Measurements from ENCODE around the gene OLA1.

DNA sequence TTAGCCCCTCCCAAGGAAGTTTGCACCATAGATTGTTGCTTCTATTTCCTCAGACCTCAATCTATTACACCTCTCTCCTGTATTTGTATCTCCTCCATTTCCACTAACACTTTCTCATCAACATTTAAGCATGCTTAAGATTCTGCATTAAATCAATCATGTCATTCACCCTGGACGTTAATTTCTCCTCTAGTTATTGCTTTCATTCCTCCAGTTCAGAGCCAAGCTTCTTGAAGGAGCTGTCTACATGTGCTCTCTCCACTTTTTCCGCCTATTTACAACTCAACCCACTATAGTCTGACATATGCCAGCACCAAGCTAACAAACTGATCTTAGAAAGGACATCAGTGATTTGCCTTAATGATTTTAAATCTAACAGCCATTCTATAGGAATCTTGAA, 99.5 kb downstream of the OLA1 start:
- TF ChIP-seq TAF1 (IDR thresholded peaks at IDR 0.05; ENCODE audit: borderline replicate concordance, low read depth, low read length): no peak
- TF ChIP-seq POLR2A (IDR thresholded peaks at IDR 0.05; ENCODE audit: low read depth, low read length): no peak

Measured in GM12892 (cell line).